Measurements from ENCODE around the gene CNTN1.

The CNTN1 gene

DNA sequence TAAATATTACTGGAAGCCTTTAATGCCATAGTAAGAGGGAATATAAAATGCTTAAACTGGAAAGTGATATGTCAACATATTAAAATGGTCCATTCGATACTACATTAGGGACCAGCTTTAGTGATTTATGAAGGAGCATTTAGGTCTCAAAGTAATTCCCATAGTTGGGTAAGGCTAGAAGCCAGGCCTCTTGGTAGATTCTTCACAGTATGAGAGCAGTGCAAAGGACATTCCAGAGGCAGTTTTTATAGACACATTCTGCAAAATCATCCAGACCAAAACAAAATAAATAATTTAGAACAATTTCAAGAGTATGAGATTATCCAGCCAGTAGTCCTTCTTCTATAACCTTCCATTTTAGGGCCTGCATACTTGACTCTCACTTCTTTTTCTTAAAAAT lies 353.3 kb downstream of the CNTN1 start:
- Histone ChIP-seq H3K9ac (ENCODE audit: low read length) (no peak overlapping the region), H3K18ac (ENCODE audit: low read length) (no peak overlapping the region), H3K79me1 (ENCODE audit: low read length) (no peaks in the 10 kb centered on the region), H3K4ac (ENCODE audit: low read depth, low read length) (no peak overlapping the region), H2BK12ac (ENCODE audit: low read length) (no peak overlapping the region), H2AK5ac (ENCODE audit: low read length) (no peak overlapping the region), H3K9me3 (ENCODE audit: insufficient read depth, low read depth, low read length) (no peaks in the 10 kb centered on the region), H3K79me2 (ENCODE audit: control insufficient read depth, insufficient read depth, low read length, poor library complexity) (no peaks in the 10 kb centered on the region), H4K12ac (ENCODE audit: low read depth, low read length) (no peak overlapping the region), H3K4me3 (ENCODE audit: low read depth, low read length) (no peak overlapping the region), H3K14ac (ENCODE audit: low read length) (no peak overlapping the region), H3K4me1 (ENCODE audit: control insufficient read depth in 1 of 2, insufficient read depth in 2 of 2, low read length in 2 of 2) (peaks cover 0 to 2% of the 10 kb centered on the region in 2 experiments), H3K27me3 (ENCODE audit: insufficient read depth, low read length) (no peaks in the 10 kb centered on the region), H3K4me2 (ENCODE audit: low read length) (no peak overlapping the region), H2BK120ac (ENCODE audit: insufficient read depth, low read length, poor library complexity) (no peak overlapping the region), H4K8ac (ENCODE audit: low read depth, low read length) (no peak overlapping the region), H2AFZ (ENCODE audit: insufficient read depth, low read length, poor library complexity) (no peak overlapping the region), H2BK5ac (ENCODE audit: low read depth, low read length, poor library complexity) (no peak overlapping the region), H3K27ac (ENCODE audit: low read depth, low read length) (no peak overlapping the region), H3K36me3 (ENCODE audit: control insufficient read depth in 1 of 2, insufficient read depth in 2 of 2, low read length in 2 of 2) (no peaks in the 10 kb centered on the region), H3K23ac (ENCODE audit: low read length) (no peak overlapping the region), H4K91ac (ENCODE audit: low read depth, low read length) (no peak overlapping the region)
- DNase-seq, result no peak
- no CpG with 5 or more reads among the region's 1 CpG for WGBS (ENCODE audit: extremely low coverage, insufficient coverage, insufficient read length)

DNA sequence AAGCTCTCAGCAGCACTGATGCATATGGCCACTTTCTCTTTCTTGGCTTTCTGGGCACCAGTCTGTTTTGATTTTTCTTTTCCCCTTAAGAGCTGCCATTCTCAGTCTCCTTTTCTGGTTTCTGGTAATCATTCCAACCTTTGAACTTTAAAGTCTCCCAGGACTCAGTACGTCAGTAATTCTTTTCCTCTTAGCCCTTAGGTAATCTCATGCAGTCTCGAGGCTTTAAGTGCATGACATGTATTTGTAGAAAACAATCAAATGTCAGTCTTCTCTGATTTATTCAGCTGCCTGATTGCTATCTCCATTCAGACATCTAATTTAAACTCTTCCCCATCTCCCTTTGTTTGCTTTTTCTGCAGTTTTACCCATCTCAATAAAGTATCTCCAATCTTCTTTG lies 356.8 kb downstream of the CNTN1 start:
- Histone ChIP-seq H2BK12ac (ENCODE audit: low read length) (no peak overlapping the region), H3K27me3 (ENCODE audit: insufficient read depth, low read length) (no peaks in the 10 kb centered on the region), H3K14ac (ENCODE audit: low read length) (no peak overlapping the region), H4K8ac (ENCODE audit: low read depth, low read length) (no peak overlapping the region), H3K79me1 (ENCODE audit: low read length) (no peaks in the 10 kb centered on the region), H3K18ac (ENCODE audit: low read length) (no peak overlapping the region), H2AK5ac (ENCODE audit: low read length) (no peak overlapping the region), H3K36me3 (ENCODE audit: control insufficient read depth in 1 of 2, insufficient read depth in 2 of 2, low read length in 2 of 2) (no peaks in the 10 kb centered on the region), H4K12ac (ENCODE audit: low read depth, low read length) (no peak overlapping the region), H2AFZ (ENCODE audit: insufficient read depth, low read length, poor library complexity) (no peak overlapping the region), H3K4me3 (ENCODE audit: low read depth, low read length) (no peak overlapping the region), H4K91ac (ENCODE audit: low read depth, low read length) (no peak overlapping the region), H3K27ac (ENCODE audit: low read depth, low read length) (peak overlapping the region; percentile 4), H3K9me3 (ENCODE audit: insufficient read depth, low read depth, low read length) (no peaks in the 10 kb centered on the region), H3K23ac (ENCODE audit: low read length) (no peak overlapping the region), H2BK5ac (ENCODE audit: low read depth, low read length, poor library complexity) (no peak overlapping the region), H3K9ac (ENCODE audit: low read length) (no peak overlapping the region), H3K4me1 (ENCODE audit: control insufficient read depth in 1 of 2, insufficient read depth in 2 of 2, low read length in 2 of 2) (peaks cover 0 to 2% of the 10 kb centered on the region in 2 experiments), H3K79me2 (ENCODE audit: control insufficient read depth, insufficient read depth, low read length, poor library complexity) (no peaks in the 10 kb centered on the region), H3K4ac (ENCODE audit: low read depth, low read length) (no peak overlapping the region), H3K4me2 (ENCODE audit: low read length) (no peak overlapping the region), H2BK120ac (ENCODE audit: insufficient read depth, low read length, poor library complexity) (no peak overlapping the region)
- DNase-seq, result no peak
- WGBS (ENCODE audit: extremely low coverage, insufficient coverage, insufficient read length), result no CpG with 5 or more reads among the region's 2 CpGs

DNA sequence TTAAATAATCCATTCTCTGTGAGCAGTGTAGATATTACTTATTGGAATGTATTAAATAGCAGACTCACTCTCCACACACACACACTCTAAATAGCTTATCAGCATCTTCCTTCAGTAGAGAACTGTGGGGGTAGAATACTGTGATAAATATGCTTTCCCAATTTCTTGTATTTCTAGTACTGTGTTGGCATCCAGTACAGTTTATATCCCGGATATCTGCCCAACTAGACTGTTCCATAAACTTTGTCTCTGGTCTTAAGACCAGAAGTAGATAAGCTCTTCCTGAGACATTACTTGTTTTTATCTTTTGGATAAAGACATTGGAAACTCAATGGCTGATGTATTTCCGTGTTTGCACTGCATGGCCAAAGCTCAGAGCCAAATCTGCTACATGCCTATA lies 359.7 kb downstream of the CNTN1 start:
- Histone ChIP-seq H3K9me3 (ENCODE audit: insufficient read depth, low read depth, low read length) (no peaks in the 10 kb centered on the region), H3K14ac (ENCODE audit: low read length) (no peak overlapping the region), H2BK120ac (ENCODE audit: insufficient read depth, low read length, poor library complexity) (no peak overlapping the region), H3K4ac (ENCODE audit: low read depth, low read length) (no peak overlapping the region), H3K36me3 (ENCODE audit: control insufficient read depth in 1 of 2, insufficient read depth in 2 of 2, low read length in 2 of 2) (no peaks in the 10 kb centered on the region), H3K27me3 (ENCODE audit: insufficient read depth, low read length) (no peaks in the 10 kb centered on the region), H3K9ac (ENCODE audit: low read length) (no peak overlapping the region), H3K27ac (ENCODE audit: low read depth, low read length) (no peak overlapping the region), H2AK5ac (ENCODE audit: low read length) (no peak overlapping the region), H2BK5ac (ENCODE audit: low read depth, low read length, poor library complexity) (no peak overlapping the region), H3K4me3 (ENCODE audit: low read depth, low read length) (no peak overlapping the region), H3K4me1 (ENCODE audit: control insufficient read depth in 1 of 2, insufficient read depth in 2 of 2, low read length in 2 of 2) (peaks cover 0 to 1% of the 10 kb centered on the region in 2 experiments), H3K18ac (ENCODE audit: low read length) (no peak overlapping the region), H3K23ac (ENCODE audit: low read length) (no peak overlapping the region), H3K4me2 (ENCODE audit: low read length) (no peak overlapping the region), H2BK12ac (ENCODE audit: low read length) (no peak overlapping the region), H4K8ac (ENCODE audit: low read depth, low read length) (no peak overlapping the region), H4K12ac (ENCODE audit: low read depth, low read length) (no peak overlapping the region), H4K91ac (ENCODE audit: low read depth, low read length) (no peak overlapping the region), H3K79me1 (ENCODE audit: low read length) (no peaks in the 10 kb centered on the region), H3K79me2 (ENCODE audit: control insufficient read depth, insufficient read depth, low read length, poor library complexity) (no peaks in the 10 kb centered on the region), H2AFZ (ENCODE audit: insufficient read depth, low read length, poor library complexity) (no peak overlapping the region)
- DNase-seq, result no peak
- WGBS (ENCODE audit: extremely low coverage, insufficient coverage, insufficient read length), result no CpG with 5 or more reads among the region's 2 CpGs

DNA sequence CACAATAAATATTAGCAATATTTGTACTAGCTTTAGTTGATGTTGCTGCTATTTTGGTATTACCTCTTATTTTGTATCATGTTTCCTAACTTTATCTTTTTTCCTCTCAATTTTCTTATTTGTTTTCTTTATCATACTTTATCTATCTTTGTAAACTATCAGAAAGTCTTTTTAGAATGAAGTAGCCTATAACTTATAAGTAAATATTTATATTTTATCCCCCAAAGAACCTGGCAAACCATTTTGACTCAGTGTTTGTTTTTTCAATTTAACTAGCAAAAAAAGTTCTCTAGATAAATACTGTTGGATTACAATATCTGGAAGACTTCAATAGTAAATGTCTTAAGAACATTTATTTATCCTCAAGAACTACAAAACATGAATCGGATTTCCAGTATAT lies 360.2 kb downstream of the CNTN1 start:
- Histone ChIP-seq H4K91ac (ENCODE audit: low read depth, low read length) (no peak overlapping the region), H3K4me1 (ENCODE audit: control insufficient read depth in 1 of 2, insufficient read depth in 2 of 2, low read length in 2 of 2) (no peaks in the 10 kb centered on the region), H2AFZ (ENCODE audit: insufficient read depth, low read length, poor library complexity) (no peak overlapping the region), H3K14ac (ENCODE audit: low read length) (no peak overlapping the region), H4K8ac (ENCODE audit: low read depth, low read length) (no peak overlapping the region), H3K27me3 (ENCODE audit: insufficient read depth, low read length) (no peaks in the 10 kb centered on the region), H3K79me2 (ENCODE audit: control insufficient read depth, insufficient read depth, low read length, poor library complexity) (no peaks in the 10 kb centered on the region), H3K79me1 (ENCODE audit: low read length) (no peaks in the 10 kb centered on the region), H3K9ac (ENCODE audit: low read length) (no peak overlapping the region), H2AK5ac (ENCODE audit: low read length) (no peak overlapping the region), H3K4ac (ENCODE audit: low read depth, low read length) (no peak overlapping the region), H3K9me3 (ENCODE audit: insufficient read depth, low read depth, low read length) (no peaks in the 10 kb centered on the region), H2BK120ac (ENCODE audit: insufficient read depth, low read length, poor library complexity) (no peak overlapping the region), H2BK5ac (ENCODE audit: low read depth, low read length, poor library complexity) (no peak overlapping the region), H2BK12ac (ENCODE audit: low read length) (no peak overlapping the region), H3K23ac (ENCODE audit: low read length) (no peak overlapping the region), H3K4me3 (ENCODE audit: low read depth, low read length) (no peak overlapping the region), H3K27ac (ENCODE audit: low read depth, low read length) (no peak overlapping the region), H3K36me3 (ENCODE audit: control insufficient read depth in 1 of 2, insufficient read depth in 2 of 2, low read length in 2 of 2) (no peaks in the 10 kb centered on the region), H3K4me2 (ENCODE audit: low read length) (no peak overlapping the region), H4K12ac (ENCODE audit: low read depth, low read length) (no peak overlapping the region), H3K18ac (ENCODE audit: low read length) (no peak overlapping the region)
- DNase-seq, result no peak
- WGBS (ENCODE audit: extremely low coverage, insufficient coverage, insufficient read length), result no CpG with 5 or more reads among the region's 1 CpG
